Measurements from ENCODE around the gene LYL1.
A peak's percentile ranks its signal among the peaks of the same experiment; 100 is the strongest.

Gene LYL1

DNA sequence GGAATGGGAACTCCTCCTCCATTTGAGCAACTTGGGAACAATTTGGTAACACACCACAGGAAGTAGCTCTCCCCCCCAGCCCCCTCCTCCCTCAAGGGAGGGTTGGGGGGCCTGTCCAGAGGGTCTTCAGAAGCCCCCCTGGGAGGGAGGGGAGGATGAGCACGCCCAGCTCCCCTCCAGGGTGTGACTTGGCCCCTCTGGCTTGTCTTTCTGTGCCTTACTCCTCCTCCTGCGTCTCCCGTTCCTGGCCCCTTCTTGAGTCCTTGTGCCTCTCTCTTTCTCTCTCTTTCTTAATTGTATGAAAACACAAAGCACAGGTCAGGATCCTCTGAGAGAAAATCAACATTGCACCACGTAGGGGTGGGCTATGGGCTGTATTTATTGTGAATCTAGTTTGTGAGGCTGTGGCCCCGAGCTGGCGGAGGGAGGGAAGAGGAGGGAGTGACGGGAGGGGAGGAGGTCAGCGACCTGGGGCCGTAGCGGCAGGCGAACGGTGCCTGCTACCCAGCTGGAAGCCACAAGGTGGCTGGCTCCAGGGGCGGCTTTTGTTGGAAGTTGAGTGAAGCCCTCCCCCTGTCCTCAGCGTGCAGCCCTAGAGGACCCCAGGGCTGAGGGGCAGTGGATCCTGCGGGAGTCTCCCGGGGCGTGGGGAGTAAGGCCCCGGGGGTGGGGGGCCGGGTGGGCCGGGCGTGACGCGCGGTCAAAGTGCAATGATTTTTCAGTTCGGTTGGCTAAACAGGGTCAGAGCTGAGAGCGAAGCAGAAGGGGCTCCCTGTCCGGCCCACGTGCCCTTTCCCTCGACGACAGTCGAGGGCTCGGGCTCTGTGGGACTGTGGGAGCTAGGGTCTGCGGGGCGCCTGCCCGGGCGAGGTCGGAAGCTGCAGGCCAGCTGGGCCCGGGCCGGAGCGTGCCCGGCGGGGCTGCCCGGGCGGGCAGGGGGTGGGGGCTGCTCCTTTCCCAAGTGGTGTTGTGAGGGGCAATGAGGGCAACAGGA lies 6.4 kb downstream of the LYL1 start:
- Histone ChIP-seq H3K27ac (ENCODE audit: insufficient read depth in 1 of 2, low read depth in 1 of 2, low read length in 2 of 2, poor library complexity in 1 of 2, severe bottlenecking in 2 of 2) (peak overlapping the region; percentile 61 to 84), H3K27me3 (replicated peaks in 2 of 5; ENCODE audit: control insufficient read depth in 4 of 5, insufficient read depth in 5 of 5, low read length in 4 of 5) (no peaks in the 10 kb centered on the region), H3K4me3 (ENCODE audit: control insufficient read depth in 1 of 7, extremely low read depth in 1 of 7, insufficient read depth in 4 of 7, low read depth in 2 of 7, low read length in 6 of 7) (peak overlapping the region; percentile 49 to 100 (median 89))

GRCh38 chr19:13095393-13095784 lies 7.3 kb downstream of the LYL1 start:
- Histone ChIP-seq H3K9me3 (ENCODE audit: control extremely low read depth in 1 of 5, control insufficient read depth in 4 of 5, insufficient read depth in 2 of 5, low read depth in 1 of 5, low read length in 4 of 5) (no peaks in the 10 kb centered on the region), H3K36me3 (ENCODE audit: control insufficient read depth in 4 of 4, insufficient read depth in 4 of 4, low read length in 3 of 4) (peaks cover 0 to 17% (median 8%) of the 10 kb centered on the region in 4 experiments), H3K4me3 (ENCODE audit: control insufficient read depth in 1 of 7, extremely low read depth in 1 of 7, insufficient read depth in 4 of 7, low read depth in 2 of 7, low read length in 6 of 7) (peak overlapping the region; percentile 49 to 100 (median 89)), H3K27me3 (replicated peaks in 2 of 5; ENCODE audit: control insufficient read depth in 4 of 5, insufficient read depth in 5 of 5, low read length in 4 of 5) (no peaks in the 10 kb centered on the region), H3K27ac (ENCODE audit: insufficient read depth in 1 of 2, low read depth in 1 of 2, low read length in 2 of 2, poor library complexity in 1 of 2, severe bottlenecking in 2 of 2) (peak overlapping the region; percentile 15 to 84), H3K4me1 (ENCODE audit: control extremely low read depth in 1 of 4, control insufficient read depth in 4 of 4, insufficient read depth in 4 of 4, low read length in 3 of 4) (peaks cover 3 to 79% (median 66%) of the 10 kb centered on the region in 4 experiments)
- WGBS (ENCODE audit: insufficient coverage), result 0% methylated on average over 22 of the region's 25 CpGs
- DNase-seq, result peak in 2 of 3 donors; percentile 53 to 71
- ChIA-PET POLR2A (interaction anchor here (0.6 to 2.9 kb wide), 6 partner anchors 9 to 118 kb away, joined by 3 to 27 read pairs (median 4); partner anchors contain the start of genes IER2 and STX10), CTCF (interaction anchor here (0.6 to 9.3 kb wide), 18 partner anchors 10 to 130 kb away, joined by 3 to 154 read pairs (median 12); no protein-coding TSS in a partner anchor)

More for the DNA sequence above, 6.4 kb downstream of the LYL1 start:
- WGBS (ENCODE audit: insufficient coverage), result 0% methylated on average over 15 of the region's 44 CpGs
- POLR2A ChIA-PET, result interaction anchor here (0.6 to 2.9 kb wide), 9 partner anchors 8 to 1589 kb away, joined by 3 to 27 read pairs (median 4); partner anchors contain the start of genes IER2 and STX10
- DNase-seq, result peak; percentile 73 to 84 (median 77)
- peaks cover 3 to 81% (median 65%) of the 10 kb centered on the region in 4 experiments for H3K4me1 ChIP-seq (ENCODE audit: control extremely low read depth in 1 of 4, control insufficient read depth in 4 of 4, insufficient read depth in 4 of 4, low read length in 3 of 4)
- H3K36me3 ChIP-seq (ENCODE audit: control insufficient read depth in 4 of 4, insufficient read depth in 4 of 4, low read length in 3 of 4), result peaks cover 0 to 25% (median 9%) of the 10 kb centered on the region in 4 experiments
- CTCF ChIA-PET, result interaction anchor here (0.6 to 9.3 kb wide), 13 partner anchors 9 to 131 kb away, joined by 3 to 154 read pairs (median 11); no protein-coding TSS in a partner anchor
- no peaks in the 10 kb centered on the region for H3K9me3 ChIP-seq (ENCODE audit: control extremely low read depth in 1 of 5, control insufficient read depth in 4 of 5, insufficient read depth in 2 of 5, low read depth in 1 of 5, low read length in 4 of 5)

DNA sequence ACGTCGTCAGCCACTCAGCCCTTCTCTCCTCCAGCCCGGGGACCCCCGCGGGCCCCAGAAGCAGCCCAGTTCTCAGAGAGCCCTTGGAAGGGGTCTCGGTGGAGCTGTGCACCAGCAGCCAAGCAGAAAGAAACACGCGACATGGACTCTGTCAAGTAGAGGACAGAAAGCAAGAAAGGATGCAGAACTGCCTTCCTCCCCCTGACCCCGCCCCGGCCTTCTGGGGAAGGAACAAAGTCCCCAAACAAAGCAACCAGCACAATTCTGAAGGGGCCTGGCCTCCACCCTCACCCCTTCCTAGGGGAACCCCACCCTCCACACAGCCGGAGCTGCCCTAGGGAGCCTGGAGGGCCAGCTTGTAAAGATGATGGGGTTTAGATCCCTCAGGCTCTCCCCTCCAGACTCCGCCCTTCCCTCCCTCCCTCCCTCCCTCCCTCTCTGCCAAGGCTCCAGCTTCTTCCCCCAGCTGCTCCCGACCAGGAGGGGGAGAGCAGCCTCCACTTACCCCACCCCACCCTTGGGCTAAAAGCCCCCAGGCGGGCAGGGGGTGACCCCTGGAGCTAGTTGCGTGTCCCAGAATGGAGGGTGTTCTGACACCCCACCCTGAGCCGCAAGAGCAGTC lies 7.8 kb downstream of the LYL1 start:
- WGBS (ENCODE audit: insufficient coverage), result 8% methylated on average over 9 of the region's 16 CpGs
- H3K36me3 ChIP-seq (ENCODE audit: control insufficient read depth in 4 of 4, insufficient read depth in 4 of 4, low read length in 3 of 4), result peaks cover 0 to 12% (median 5%) of the 10 kb centered on the region in 4 experiments
- ChIA-PET CTCF (interaction anchor here (0.8 to 9.3 kb wide), 24 partner anchors 10 to 172 kb away, joined by 3 to 154 read pairs (median 9); partner anchors contain the start of gene DAND5), POLR2A (interaction anchor here (0.7 to 2.9 kb wide), 6 partner anchors 10 to 118 kb away, joined by 3 to 27 read pairs (median 4); partner anchors contain the start of genes IER2 and STX10)
- peak in 2 of 3 donors; percentile 54 to 60 for DNase-seq
- H3K4me1 ChIP-seq (ENCODE audit: control extremely low read depth in 1 of 4, control insufficient read depth in 4 of 4, insufficient read depth in 4 of 4, low read length in 3 of 4), result peaks cover 2 to 78% (median 63%) of the 10 kb centered on the region in 4 experiments
- peak overlapping the region; percentile 49 to 100 (median 89) for H3K4me3 ChIP-seq (ENCODE audit: control insufficient read depth in 1 of 7, extremely low read depth in 1 of 7, insufficient read depth in 4 of 7, low read depth in 2 of 7, low read length in 6 of 7)
- no peaks in the 10 kb centered on the region for H3K27me3 ChIP-seq (replicated peaks in 2 of 5; ENCODE audit: control insufficient read depth in 4 of 5, insufficient read depth in 5 of 5, low read length in 4 of 5)
- no peaks in the 10 kb centered on the region for H3K9me3 ChIP-seq (ENCODE audit: control extremely low read depth in 1 of 5, control insufficient read depth in 4 of 5, insufficient read depth in 2 of 5, low read depth in 1 of 5, low read length in 4 of 5)
- H3K27ac ChIP-seq (ENCODE audit: insufficient read depth in 1 of 2, low read depth in 1 of 2, low read length in 2 of 2, poor library complexity in 1 of 2, severe bottlenecking in 2 of 2), result peak overlapping the region in 1 of 2 experiments; percentile 84

- Histone ChIP-seq H3K27me3 (replicated peaks in 2 of 5; ENCODE audit: control insufficient read depth in 4 of 5, insufficient read depth in 5 of 5, low read length in 4 of 5) (no peaks in the 10 kb centered on the region), H3K36me3 (ENCODE audit: control insufficient read depth in 4 of 4, insufficient read depth in 4 of 4, low read length in 3 of 4) (peaks cover 0 to 5% (median 4%) of the 10 kb centered on the region in 4 experiments), H3K4me1 (ENCODE audit: control extremely low read depth in 1 of 4, control insufficient read depth in 4 of 4, insufficient read depth in 4 of 4, low read length in 3 of 4) (peaks cover 0 to 72% (median 56%) of the 10 kb centered on the region in 4 experiments), H3K9me3 (ENCODE audit: control extremely low read depth in 1 of 5, control insufficient read depth in 4 of 5, insufficient read depth in 2 of 5, low read depth in 1 of 5, low read length in 4 of 5) (no peaks in the 10 kb centered on the region), H3K4me3 (ENCODE audit: control insufficient read depth in 1 of 7, extremely low read depth in 1 of 7, insufficient read depth in 4 of 7, low read depth in 2 of 7, low read length in 6 of 7) (peak overlapping the region in 4 of 7 experiments; percentile 32 to 98 (median 64)), H3K27ac (ENCODE audit: insufficient read depth in 1 of 2, low read depth in 1 of 2, low read length in 2 of 2, poor library complexity in 1 of 2, severe bottlenecking in 2 of 2) (peak overlapping the region in 1 of 2 experiments; percentile 19)
- no peak for DNase-seq
- POLR2A ChIA-PET, result interaction anchor here (0.5 to 2.4 kb wide), 9 partner anchors 33 to 299 kb away, joined by 3 to 7 read pairs (median 3); partner anchors contain the start of genes IER2 and STX10
- WGBS (ENCODE audit: insufficient coverage), result 64% methylated on average over 3 of the region's 5 CpGs
- CTCF ChIA-PET, result interaction anchor here (0.6 to 9.3 kb wide), 33 partner anchors 10 to 173 kb away, joined by 3 to 154 read pairs (median 5); partner anchors contain the start of genes DAND5, IER2 and STX10
Observed at GRCh38 chr19:13094106-13094504, 8.6 kb downstream of the LYL1 start.

GRCh38 chr19:13093407-13094105 lies 9.1 kb downstream of the LYL1 start:
- POLR2A ChIA-PET, result interaction anchor here (0.5 to 2.4 kb wide), 7 partner anchors 33 to 299 kb away, joined by 3 to 7 read pairs (median 3); partner anchors contain the start of genes IER2 and STX10
- Histone ChIP-seq H3K9me3 (ENCODE audit: control extremely low read depth in 1 of 5, control insufficient read depth in 4 of 5, insufficient read depth in 2 of 5, low read depth in 1 of 5, low read length in 4 of 5) (no peaks in the 10 kb centered on the region), H3K4me1 (ENCODE audit: control extremely low read depth in 1 of 4, control insufficient read depth in 4 of 4, insufficient read depth in 4 of 4, low read length in 3 of 4) (peaks cover 0 to 67% (median 53%) of the 10 kb centered on the region in 4 experiments), H3K27ac (ENCODE audit: insufficient read depth in 1 of 2, low read depth in 1 of 2, low read length in 2 of 2, poor library complexity in 1 of 2, severe bottlenecking in 2 of 2) (peak overlapping the region in 1 of 2 experiments; percentile 19), H3K4me3 (ENCODE audit: control insufficient read depth in 1 of 7, extremely low read depth in 1 of 7, insufficient read depth in 4 of 7, low read depth in 2 of 7, low read length in 6 of 7) (peak overlapping the region in 3 of 7 experiments; percentile 32 to 98 (median 83)), H3K27me3 (replicated peaks in 2 of 5; ENCODE audit: control insufficient read depth in 4 of 5, insufficient read depth in 5 of 5, low read length in 4 of 5) (no peaks in the 10 kb centered on the region), H3K36me3 (ENCODE audit: control insufficient read depth in 4 of 4, insufficient read depth in 4 of 4, low read length in 3 of 4) (peaks cover 0 to 4% (median 0%) of the 10 kb centered on the region in 4 experiments)
- 56% methylated on average over 9 of the region's 12 CpGs for WGBS (ENCODE audit: insufficient coverage)
- DNase-seq, result peak; percentile 88 to 93 (median 92)
- CTCF ChIA-PET, result interaction anchor here (0.6 to 9.3 kb wide), 30 partner anchors 9 to 174 kb away, joined by 3 to 154 read pairs (median 5); partner anchors contain the start of genes DAND5, IER2 and STX10

Data from common myeloid progenitor, CD34-positive (primary cell).